Thymus (tissue), 11 donors: ENCODE measurements around the gene ZNF595. TPM values are rescaled to one million over a fixed set of nuclear protein-coding genes. Genes with fewer than 3 reads are reported as not detected.
A peak's percentile ranks its signal among the peaks of the same experiment; 100 is the strongest.
"Not testable (repeated sequence)": the region's sequence is repeated elsewhere in the genome, so short reads cannot be mapped to it uniquely, and the experiment has no call there.

Experiments used
- DNase-seq, 9 donors: peaks; one replicate each; pipeline ENCODE4 v3.0.0-alpha.2; 2013; ENCODE audit warnings: low spot score in 9 of 9, low read depth in 6 of 9, missing footprints in 1 of 9
- H3K27ac ChIP-seq, 2 donors: one replicate each; pipeline ENCODE4 v1.5.1; 2013; ENCODE audit warnings: control low read depth in 1 of 2, low read depth in 1 of 2, low read length in 1 of 2, mild to moderate bottlenecking in 1 of 2, moderate library complexity in 1 of 2
- H3K27me3 ChIP-seq, 2 donors: one replicate each; pipeline ENCODE4 v1.5.1; 2013; ENCODE audit warnings: low read length in 1 of 2; ENCODE audit not compliant: control insufficient read depth in 2 of 2, insufficient read depth in 1 of 2
- H3K36me3 ChIP-seq, 2 donors: one replicate each; pipeline ENCODE4 v1.5.1; 2013; ENCODE audit warnings: low read length in 1 of 2, mild to moderate bottlenecking in 1 of 2, moderate library complexity in 1 of 2; ENCODE audit not compliant: control insufficient read depth in 2 of 2, insufficient read depth in 2 of 2
- H3K4me1 ChIP-seq, 2 donors: one replicate each; pipeline ENCODE4 v1.5.1; 2013; ENCODE audit warnings: low read length in 2 of 2; ENCODE audit not compliant: control insufficient read depth in 2 of 2, insufficient read depth in 2 of 2
- H3K4me3 ChIP-seq, 2 donors: one replicate each; pipeline ENCODE4 v1.5.1; 2013; ENCODE audit warnings: low read length in 2 of 2, control low read depth in 1 of 2, mild to moderate bottlenecking in 1 of 2
- H3K9me3 ChIP-seq, 2 donors: one replicate each; pipeline ENCODE4 v1.5.1; 2013; ENCODE audit warnings: low read length in 1 of 2, mild to moderate bottlenecking in 1 of 2; ENCODE audit not compliant: control insufficient read depth in 2 of 2, insufficient read depth in 1 of 2
- WGBS: extraction: QIAGEN DNeasy Blood & Tissue Kit; methylation state at CpG from one replicate; pipeline ENCODE4 v1.1.7; 2013; 5-methylcytosine and 5-hydroxymethylcytosine counted together
- polyA plus RNA-seq: library from polyadenylated mRNA; stranded (reverse); fragments of 200-250 nt; gene quantifications from one replicate; pipeline ENCODE4 v1.2.3, GENCODE V29; 2013
- total RNA-seq: library from RNA; stranded (reverse); fragments of 120-200 nt; gene quantifications from one replicate; pipeline ENCODE4 v1.2.4, GENCODE V29; 2013
- donor health status: healthy.

ZNF595 gene
- total and polyA plus RNA-seq, 2 donors = 10.2 to 15.4 TPM

GRCh38 chr4:112771-113170 is 59.6 kb downstream of the ZNF595 start:
- DNase-seq = no peak
- no peak overlapping the region for H3K4me3 ChIP-seq
- no peaks in the 10 kb centered on the region for H3K4me1 ChIP-seq
- peaks cover 10 to 33% of the 10 kb centered on the region in 2 donors for H3K9me3 ChIP-seq
- H3K27me3 ChIP-seq = peaks cover 7 to 20% of the 10 kb centered on the region in 2 donors
- H3K27ac ChIP-seq = no peak overlapping the region
- H3K36me3 ChIP-seq = no peaks in the 10 kb centered on the region
- 95% methylated on average over 1 of the region's 1 CpG for WGBS

DNA sequence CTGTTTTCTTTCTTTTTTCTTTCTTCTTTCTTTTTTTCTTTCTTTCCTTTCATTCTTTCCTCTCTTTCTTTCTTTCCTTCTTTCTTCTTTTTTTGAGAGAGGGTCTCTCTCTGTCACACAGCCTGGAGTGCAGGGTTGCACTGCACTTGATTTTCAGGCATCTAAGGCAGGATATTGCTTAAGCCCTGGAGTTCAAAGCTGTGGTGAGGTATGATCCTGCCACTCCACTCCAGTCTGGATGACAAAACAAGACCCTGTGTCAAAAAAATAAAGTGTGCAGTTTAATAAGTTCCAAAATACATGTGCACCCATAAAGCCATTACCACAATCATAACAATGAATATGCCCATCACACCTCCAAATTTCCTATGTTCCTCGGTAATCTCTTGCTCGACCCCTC is 60.6 kb downstream of the ZNF595 start:
- no peaks in the 10 kb centered on the region for H3K36me3 ChIP-seq
- no peak overlapping the region for H3K4me3 ChIP-seq
- no peaks in the 10 kb centered on the region for H3K4me1 ChIP-seq
- no peak for DNase-seq
- WGBS = 96% methylated on average over 2 of the region's 2 CpGs
- no peak overlapping the region for H3K27ac ChIP-seq
- H3K27me3 ChIP-seq = peaks cover 0 to 10% of the 10 kb centered on the region in 2 donors
- peaks cover 5 to 26% of the 10 kb centered on the region in 2 donors for H3K9me3 ChIP-seq

GRCh38 chr4:114149-114548 is 61.0 kb downstream of the ZNF595 start:
- no peaks in the 10 kb centered on the region for H3K36me3 ChIP-seq
- H3K27ac ChIP-seq = no peak overlapping the region
- peaks cover 5 to 26% of the 10 kb centered on the region in 2 donors for H3K9me3 ChIP-seq
- H3K4me3 ChIP-seq = no peak overlapping the region
- no peaks in the 10 kb centered on the region for H3K4me1 ChIP-seq
- peaks cover 0 to 6% of the 10 kb centered on the region in 2 donors for H3K27me3 ChIP-seq
- DNase-seq = no peak

DNA sequence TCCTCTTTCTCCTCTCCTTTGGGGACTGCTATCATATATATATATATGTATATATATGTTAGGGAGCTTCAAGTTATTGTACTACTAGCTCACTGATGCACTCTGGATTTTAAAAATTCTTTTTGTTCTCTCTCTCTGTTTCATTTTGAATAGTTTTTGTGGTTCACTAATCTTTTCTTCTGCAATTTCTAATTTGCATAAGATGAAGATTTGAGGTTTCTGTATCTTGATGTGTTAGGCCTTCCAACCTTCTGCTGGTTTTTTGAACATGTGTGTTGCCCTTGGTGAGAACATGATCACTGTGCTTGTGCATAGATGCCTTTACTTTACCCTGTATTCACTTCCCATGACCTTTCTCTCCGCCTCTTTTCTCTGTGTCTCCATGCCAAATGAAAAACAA is 63.4 kb downstream of the ZNF595 start:
- H3K4me3 ChIP-seq = no peak overlapping the region
- DNase-seq = no peak
- peaks cover 1 to 17% of the 10 kb centered on the region in 2 donors for H3K9me3 ChIP-seq
- H3K4me1 ChIP-seq = no peaks in the 10 kb centered on the region
- H3K27ac ChIP-seq = no peak overlapping the region
- WGBS = 97% methylated on average over 1 of the region's 1 CpG
- no peaks in the 10 kb centered on the region for H3K27me3 ChIP-seq
- H3K36me3 ChIP-seq = no peaks in the 10 kb centered on the region

- no peaks in the 10 kb centered on the region for H3K36me3 ChIP-seq
- H3K27ac ChIP-seq = no peak overlapping the region
- no peak for DNase-seq
- peaks cover 0 to 31% of the 10 kb centered on the region in 2 donors for H3K9me3 ChIP-seq
- no peaks in the 10 kb centered on the region for H3K27me3 ChIP-seq
- 68% methylated on average over 5 of the region's 5 CpGs for WGBS
- H3K4me1 ChIP-seq = peaks cover 3 to 4% of the 10 kb centered on the region in 2 donors
- no peak overlapping the region for H3K4me3 ChIP-seq
These were observed 67.5 kb downstream of the ZNF595 start for GRCh38 chr4:120616-121015.

DNA sequence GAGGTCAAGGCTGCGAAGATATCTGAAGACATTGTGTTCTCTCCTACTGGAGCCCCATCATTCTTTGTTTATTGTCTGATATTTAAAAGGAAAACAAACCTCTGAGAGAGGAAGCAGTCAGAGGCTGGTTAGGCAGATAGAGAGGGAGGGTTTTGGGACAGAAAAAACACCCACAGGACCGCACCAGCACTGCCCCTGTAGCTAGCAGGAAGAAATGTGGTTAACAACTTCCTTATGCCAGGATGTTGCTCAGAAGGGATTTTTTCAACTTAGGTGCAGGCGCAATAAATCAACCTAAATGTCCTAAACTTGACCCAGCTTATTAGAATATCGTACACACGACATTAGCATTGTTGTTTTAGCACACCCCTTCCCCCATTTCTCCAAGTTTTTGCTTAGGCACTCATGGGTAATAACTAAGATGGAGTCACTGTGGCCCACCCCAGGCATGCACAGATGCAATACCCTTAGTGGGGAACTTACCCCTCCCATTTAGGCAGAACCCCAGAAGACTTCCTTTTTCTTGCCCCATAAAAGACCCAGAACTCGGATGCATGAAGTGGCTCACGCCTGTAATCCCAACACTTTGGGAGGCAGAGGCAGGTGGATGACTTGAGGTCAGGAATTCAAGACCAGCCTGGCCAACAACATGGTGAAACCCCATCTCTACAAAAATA is 68.4 kb downstream of the ZNF595 start:
- peaks cover 0 to 35% of the 10 kb centered on the region in 2 donors for H3K9me3 ChIP-seq
- H3K27ac ChIP-seq = no peak overlapping the region
- H3K4me1 ChIP-seq = peaks cover 5 to 7% of the 10 kb centered on the region in 2 donors
- H3K4me3 ChIP-seq = no peak overlapping the region
- H3K36me3 ChIP-seq = peaks cover 0 to 8% of the 10 kb centered on the region in 2 donors
- peak in 1 of 9 donors; percentile 29 for DNase-seq
- WGBS = 19% methylated on average over 7 of the region's 7 CpGs
- no peaks in the 10 kb centered on the region for H3K27me3 ChIP-seq

- Histone ChIP-seq H3K4me3 (peak overlapping the region; percentile 84 to 90), H3K9me3 (peaks cover 1 to 40% of the 10 kb centered on the region in 2 donors), H3K36me3 (peaks cover 4 to 29% of the 10 kb centered on the region in 2 donors), H3K27ac (peak overlapping the region; percentile 94 to 95)
- not testable (repeated sequence) for H3K27me3 ChIP-seq, DNase-seq, H3K4me1 ChIP-seq
- 51% methylated on average over 10 of the region's 10 CpGs for WGBS
These were observed 70.8 kb downstream of the ZNF595 start for GRCh38 chr4:123922-124274.

DNA sequence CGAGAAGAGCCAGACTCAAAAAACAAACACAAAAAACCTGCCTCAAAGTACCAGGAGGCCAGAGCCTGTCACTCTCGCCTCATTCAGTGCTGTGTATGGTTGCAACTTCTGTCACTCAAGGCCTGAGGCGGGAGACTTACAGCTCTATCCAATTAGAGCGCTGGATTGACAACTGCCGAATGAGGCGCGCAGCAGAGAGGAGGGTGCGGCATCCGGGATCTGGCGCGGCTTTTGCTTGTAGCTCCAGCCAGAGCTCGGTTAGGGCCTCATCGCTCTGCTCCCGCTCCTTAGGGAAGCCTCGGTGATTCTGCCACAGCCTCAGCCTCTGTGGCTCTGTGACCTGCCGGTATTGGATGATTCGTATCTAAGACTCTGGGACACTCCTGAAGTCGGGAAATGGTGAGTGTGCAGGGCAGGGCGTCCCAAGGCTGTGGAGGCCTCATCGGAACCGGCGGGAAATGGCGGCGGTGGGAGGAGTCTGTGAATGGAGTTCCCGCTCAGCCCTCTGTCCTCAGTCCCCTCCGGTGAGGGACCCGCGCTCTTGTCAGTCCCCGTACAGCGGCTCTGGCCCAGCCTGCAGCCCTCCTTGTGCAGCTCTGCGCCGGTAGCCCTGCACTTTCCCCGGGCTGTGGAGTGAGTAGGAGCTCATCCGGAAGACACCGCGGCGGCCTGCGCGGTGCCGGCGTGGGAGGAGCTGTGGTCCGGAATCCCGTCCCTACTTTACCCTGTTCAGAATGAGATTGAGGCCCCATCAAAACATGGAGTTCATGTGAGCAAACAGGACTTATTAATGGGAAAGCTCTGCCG is 71.4 kb downstream of the ZNF595 start, which contains the start of gene ZNF718:
ZNF718 (plus strand) TSS at position 227 of the 807 bp plus-strand sequence; CDS start at position 397, 170 bp downstream.
- peak within 1 kb of the TSS; percentile 94 to 95 for H3K27ac ChIP-seq
- peak within 1 kb of the TSS; percentile 84 to 90 for H3K4me3 ChIP-seq
- no peaks in the 10 kb centered on the region for H3K27me3 ChIP-seq
- H3K4me1 ChIP-seq = peaks cover 5 to 7% of the 10 kb centered on the region in 2 donors
- peaks cover 1 to 40% of the 10 kb centered on the region in 2 donors for H3K9me3 ChIP-seq
- H3K36me3 ChIP-seq = peaks cover 4 to 31% of the 10 kb centered on the region in 2 donors
- DNase-seq = peak; percentile 81 to 98 (median 94)
- WGBS = under 1% methylated on average over 44 of the region's 44 CpGs
